Subcutaneous adipose tissue (tissue), 4 donors: ENCODE measurements around the gene UFSP2. TPM values are rescaled to one million over a fixed set of nuclear protein-coding genes. Genes with fewer than 3 reads are reported as not detected.

ENCODE experiments used
- CTCF ChIP-seq: fragments of 450-650 bp; IDR thresholded peaks from one replicate; pipeline ENCODE4 v1.5.1; 2016; ENCODE audit warnings: low read depth, mild to moderate bottlenecking, control low read depth, antibody characterized with exemption, moderate library complexity
- total RNA-seq, 4 donors: library from RNA; depleted of rRNA; stranded (reverse); fragments of >200 nt; gene quantifications; one replicate each; pipeline ENCODE4 v1.1.0, GENCODE V29; 2016

UFSP2 gene
- total RNA-seq, 4 donors from 2014 or later, result 22.9 to 43.6 (median 36.7) TPM

GRCh38 chr4:185468999-185469398 is 43.2 kb upstream of the UFSP2 start:
- no peak for TF ChIP-seq CTCF

GRCh38 chr4:185467991-185468390 is 42.2 kb upstream of the UFSP2 start:
- no peak for TF ChIP-seq CTCF

- TF ChIP-seq CTCF, result no peak
These were observed 41.3 kb upstream of the UFSP2 start for GRCh38 chr4:185467101-185467500.

- TF ChIP-seq CTCF, result no peak
These were observed 39.9 kb upstream of the UFSP2 start for GRCh38 chr4:185465707-185466106.

- TF ChIP-seq CTCF, result no peak
These were observed 39.1 kb upstream of the UFSP2 start for GRCh38 chr4:185464887-185465286.

- no peak for TF ChIP-seq CTCF
These were observed 38.4 kb upstream of the UFSP2 start for GRCh38 chr4:185464183-185464582.

- no peak for TF ChIP-seq CTCF
These were observed 37.8 kb upstream of the UFSP2 start for GRCh38 chr4:185463541-185463940.
